ENCODE measurements around the gene DNAH8.

DNA sequence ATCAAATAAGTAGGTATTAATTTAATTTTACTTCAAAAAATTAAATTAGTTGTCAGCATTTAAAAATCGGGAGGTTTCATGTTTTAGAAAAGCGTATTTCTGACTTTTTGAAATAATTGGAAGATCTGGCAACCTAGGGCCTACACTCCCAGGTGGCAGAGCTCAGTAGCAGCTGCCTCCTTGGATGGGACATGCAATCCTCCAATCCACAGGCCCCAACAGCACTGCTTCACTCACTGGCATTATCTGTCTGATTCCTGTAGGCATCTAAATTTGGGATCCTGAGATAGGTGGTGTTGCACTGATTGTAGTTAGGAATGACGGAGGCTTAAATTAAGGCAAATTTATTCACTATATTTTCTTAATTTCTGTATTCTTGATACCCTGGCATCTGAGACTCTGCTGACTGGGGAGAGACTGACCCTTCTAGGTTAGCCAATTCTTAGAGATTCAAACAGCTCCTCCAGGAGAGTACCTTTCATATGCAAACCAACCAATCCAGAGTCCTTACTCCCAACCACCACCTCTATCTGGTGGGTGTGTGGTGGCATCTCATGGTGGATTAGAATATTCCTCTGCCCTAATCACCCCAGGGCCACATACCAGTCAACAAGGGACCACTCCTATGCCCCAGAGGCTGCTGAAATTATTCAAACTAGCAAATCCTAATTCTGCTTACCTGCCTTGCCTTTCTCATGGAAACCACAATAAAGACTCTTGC, 186.9 kb downstream of the DNAH8 start:
- TF ChIP-seq, protein P1, sequence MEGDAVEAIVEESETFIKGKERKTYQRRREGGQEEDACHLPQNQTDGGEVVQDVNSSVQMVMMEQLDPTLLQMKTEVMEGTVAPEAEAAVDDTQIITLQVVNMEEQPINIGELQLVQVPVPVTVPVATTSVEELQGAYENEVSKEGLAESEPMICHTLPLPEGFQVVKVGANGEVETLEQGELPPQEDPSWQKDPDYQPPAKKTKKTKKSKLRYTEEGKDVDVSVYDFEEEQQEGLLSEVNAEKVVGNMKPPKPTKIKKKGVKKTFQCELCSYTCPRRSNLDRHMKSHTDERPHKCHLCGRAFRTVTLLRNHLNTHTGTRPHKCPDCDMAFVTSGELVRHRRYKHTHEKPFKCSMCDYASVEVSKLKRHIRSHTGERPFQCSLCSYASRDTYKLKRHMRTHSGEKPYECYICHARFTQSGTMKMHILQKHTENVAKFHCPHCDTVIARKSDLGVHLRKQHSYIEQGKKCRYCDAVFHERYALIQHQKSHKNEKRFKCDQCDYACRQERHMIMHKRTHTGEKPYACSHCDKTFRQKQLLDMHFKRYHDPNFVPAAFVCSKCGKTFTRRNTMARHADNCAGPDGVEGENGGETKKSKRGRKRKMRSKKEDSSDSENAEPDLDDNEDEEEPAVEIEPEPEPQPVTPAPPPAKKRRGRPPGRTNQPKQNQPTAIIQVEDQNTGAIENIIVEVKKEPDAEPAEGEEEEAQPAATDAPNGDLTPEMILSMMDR (IDR thresholded peaks at IDR 0.05): no peak
- no peak for TF ChIP-seq POLR2AphosphoS5 (IDR thresholded peaks at IDR 0.05)
- TF ChIP-seq EP300 (IDR thresholded peaks at IDR 0.05): no peak
- TF ChIP-seq POLR2A (IDR thresholded peaks at IDR 0.05): no peak
